ENCODE data around the gene CD163L1.

Gene CD163L1

DNA sequence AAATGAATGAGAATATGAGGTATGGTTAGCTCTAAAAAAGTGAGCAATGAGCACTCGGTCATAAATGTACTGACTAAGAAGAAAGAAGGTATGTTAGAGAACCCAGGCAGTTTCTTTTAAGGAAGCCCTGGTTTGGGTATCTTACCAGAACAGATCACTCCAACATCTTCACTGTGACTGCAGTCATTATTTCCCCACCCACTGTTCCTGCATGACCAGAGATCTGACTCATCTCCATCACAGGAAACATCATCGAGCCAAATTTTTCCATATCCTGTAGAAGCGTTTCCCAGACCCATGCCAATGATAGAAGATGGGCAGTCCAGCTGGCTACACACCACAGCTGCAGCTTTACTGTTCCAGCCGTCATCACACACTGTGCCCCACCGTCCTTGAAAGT, 48.0 kb downstream of the CD163L1 start:
- TF ChIP-seq, protein P1, sequence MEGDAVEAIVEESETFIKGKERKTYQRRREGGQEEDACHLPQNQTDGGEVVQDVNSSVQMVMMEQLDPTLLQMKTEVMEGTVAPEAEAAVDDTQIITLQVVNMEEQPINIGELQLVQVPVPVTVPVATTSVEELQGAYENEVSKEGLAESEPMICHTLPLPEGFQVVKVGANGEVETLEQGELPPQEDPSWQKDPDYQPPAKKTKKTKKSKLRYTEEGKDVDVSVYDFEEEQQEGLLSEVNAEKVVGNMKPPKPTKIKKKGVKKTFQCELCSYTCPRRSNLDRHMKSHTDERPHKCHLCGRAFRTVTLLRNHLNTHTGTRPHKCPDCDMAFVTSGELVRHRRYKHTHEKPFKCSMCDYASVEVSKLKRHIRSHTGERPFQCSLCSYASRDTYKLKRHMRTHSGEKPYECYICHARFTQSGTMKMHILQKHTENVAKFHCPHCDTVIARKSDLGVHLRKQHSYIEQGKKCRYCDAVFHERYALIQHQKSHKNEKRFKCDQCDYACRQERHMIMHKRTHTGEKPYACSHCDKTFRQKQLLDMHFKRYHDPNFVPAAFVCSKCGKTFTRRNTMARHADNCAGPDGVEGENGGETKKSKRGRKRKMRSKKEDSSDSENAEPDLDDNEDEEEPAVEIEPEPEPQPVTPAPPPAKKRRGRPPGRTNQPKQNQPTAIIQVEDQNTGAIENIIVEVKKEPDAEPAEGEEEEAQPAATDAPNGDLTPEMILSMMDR (IDR thresholded peaks at IDR 0.05; ENCODE audit: extremely low read depth, insufficient read depth, missing control alignments): no peak
- in situ Hi-C loops (cut with MboI; ENCODE audit: low pct_unique_long_range_greater_than_20kb, low sequenced_read_pairs, unreplicated experiment): no loop called here
- DNase-seq (ENCODE audit: low spot score): no peak

DNA sequence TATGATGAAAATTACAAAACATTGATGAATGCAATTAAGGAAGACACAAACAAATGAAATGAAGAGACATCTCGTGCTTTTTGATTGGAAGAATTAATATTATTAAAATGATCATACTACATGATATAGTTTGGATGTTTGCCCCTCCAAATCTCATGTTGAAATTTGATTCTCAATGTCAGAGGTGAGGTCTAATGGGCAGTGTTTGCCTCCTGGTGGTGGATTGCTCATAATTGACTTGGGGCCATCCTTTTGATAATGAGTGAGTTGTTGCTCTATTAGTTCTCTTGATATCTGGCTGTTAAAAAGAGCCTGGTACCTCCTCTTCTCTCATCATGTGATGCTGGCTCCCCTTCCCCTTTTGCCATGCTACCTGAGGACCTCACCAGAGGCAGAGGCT, 56.7 kb downstream of the CD163L1 start:
- in situ Hi-C loops (cut with MboI; ENCODE audit: low pct_unique_long_range_greater_than_20kb, low sequenced_read_pairs, unreplicated experiment): no loop called here
- TF ChIP-seq, protein P1 (IDR thresholded peaks at IDR 0.05; ENCODE audit: extremely low read depth, insufficient read depth, missing control alignments): no peak
- DNase-seq (ENCODE audit: low spot score): no peak

DNA sequence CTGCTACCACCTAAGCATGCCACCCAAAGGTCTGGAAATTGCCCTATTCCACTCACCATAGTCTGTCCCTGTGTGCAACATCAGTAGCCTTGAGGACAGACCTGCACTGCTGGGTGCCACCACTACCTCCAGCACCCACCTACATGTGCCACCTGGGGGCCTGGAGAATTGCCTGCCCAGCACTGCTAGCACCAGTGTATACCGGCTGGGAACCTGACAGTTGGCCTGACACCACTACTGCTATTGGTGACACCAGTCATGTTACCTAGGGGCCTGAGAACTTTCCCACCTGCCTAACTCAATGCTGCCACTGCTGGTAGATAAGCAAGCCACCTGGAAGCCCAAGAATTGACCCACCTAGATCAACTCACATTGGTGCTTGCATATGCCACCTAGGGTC, 60.8 kb downstream of the CD163L1 start:
- DNase-seq (ENCODE audit: low spot score): no peak
- TF ChIP-seq, protein P1 (IDR thresholded peaks at IDR 0.05; ENCODE audit: extremely low read depth, insufficient read depth, missing control alignments): no peak
- in situ Hi-C loops (cut with MboI; ENCODE audit: low pct_unique_long_range_greater_than_20kb, low sequenced_read_pairs, unreplicated experiment): no loop called here

DNA sequence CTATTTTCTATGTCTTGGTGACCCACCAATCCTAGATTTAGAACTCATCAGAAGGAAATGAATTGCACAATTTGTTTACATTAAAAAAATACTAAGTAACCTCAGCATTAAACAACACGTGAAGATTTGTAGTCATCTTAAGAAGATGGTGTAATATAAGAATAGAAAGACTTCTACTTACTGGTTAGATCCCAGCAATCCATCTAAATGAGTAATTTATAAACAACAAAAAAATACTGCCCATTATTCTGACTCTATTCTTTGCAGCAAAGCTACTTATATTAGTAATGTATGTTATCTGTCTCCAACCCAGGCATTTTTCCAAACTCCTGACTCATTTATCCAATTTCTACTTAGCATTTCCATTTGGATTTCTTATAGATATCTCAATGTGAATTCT, 67.8 kb downstream of the CD163L1 start:
- in situ Hi-C loops (cut with MboI; ENCODE audit: low pct_unique_long_range_greater_than_20kb, low sequenced_read_pairs, unreplicated experiment): no loop called here
- DNase-seq (ENCODE audit: low spot score): no peak
- TF ChIP-seq, protein P1 (IDR thresholded peaks at IDR 0.05; ENCODE audit: extremely low read depth, insufficient read depth, missing control alignments): no peak

DNA sequence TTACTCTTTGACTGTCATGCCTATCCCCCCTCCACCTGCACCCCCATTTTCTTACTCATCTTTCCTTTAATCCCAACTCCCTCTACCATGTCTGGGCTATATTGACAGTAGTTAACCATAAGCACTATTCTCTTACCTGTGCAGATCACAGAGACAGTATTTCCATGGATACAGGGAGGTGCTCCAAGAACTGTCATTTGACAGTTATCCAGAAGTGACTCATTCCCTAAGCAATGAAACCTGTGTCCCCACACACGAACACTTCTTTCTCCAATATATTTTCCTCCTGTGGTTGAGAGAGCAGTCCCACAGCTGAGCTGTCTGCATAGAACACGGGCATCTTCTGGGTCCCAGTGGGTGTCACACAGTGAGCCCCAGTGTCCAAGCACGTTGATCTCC, 68.8 kb downstream of the CD163L1 start:
- no peak for DNase-seq (ENCODE audit: low spot score)
- TF ChIP-seq, protein P1 (IDR thresholded peaks at IDR 0.05; ENCODE audit: extremely low read depth, insufficient read depth, missing control alignments): no peak
- in situ Hi-C loops (cut with MboI; ENCODE audit: low pct_unique_long_range_greater_than_20kb, low sequenced_read_pairs, unreplicated experiment): no loop called here

DNA sequence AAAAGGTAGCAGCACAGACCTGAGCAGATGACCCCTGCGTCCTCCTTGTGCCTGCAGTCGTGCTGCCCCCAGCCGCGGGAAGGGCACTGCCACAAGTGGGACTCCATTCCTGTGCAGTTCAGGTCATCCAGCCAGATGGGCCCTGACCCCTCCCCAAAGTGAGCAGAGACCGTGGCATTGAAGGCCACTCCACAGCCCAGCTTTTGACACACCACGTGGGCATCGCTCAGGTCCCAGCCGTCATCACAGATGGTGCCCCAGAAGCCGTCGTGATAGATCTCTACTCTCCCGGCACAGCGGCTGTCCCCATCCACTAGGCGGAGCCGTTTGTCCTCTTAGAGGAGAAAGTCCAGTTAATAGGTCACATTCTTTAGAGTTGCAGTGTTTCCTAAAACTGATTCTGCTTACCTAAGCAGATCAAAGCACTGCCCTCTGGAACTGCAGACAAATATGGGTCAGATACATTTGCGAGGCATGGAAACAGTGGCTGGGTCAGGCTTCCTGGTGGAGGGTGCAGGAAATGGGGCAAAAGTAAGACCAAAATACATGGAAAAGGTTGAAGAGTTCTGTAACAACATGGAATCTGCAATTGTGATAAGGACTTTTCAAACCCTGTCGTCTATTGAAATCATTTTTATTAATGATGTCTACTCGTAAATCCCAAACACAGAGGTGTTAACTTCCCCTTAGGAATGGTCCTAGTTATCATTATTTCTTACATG, 69.4 kb downstream of the CD163L1 start:
- DNase-seq (ENCODE audit: low spot score): peak; percentile 26
- TF ChIP-seq, protein P1 (IDR thresholded peaks at IDR 0.05; ENCODE audit: extremely low read depth, insufficient read depth, missing control alignments): peak; percentile 42
- in situ Hi-C loops (cut with MboI; ENCODE audit: low pct_unique_long_range_greater_than_20kb, low sequenced_read_pairs, unreplicated experiment): no loop called here
